Measurements from ENCODE around the gene PRDM2.

Gene PRDM2

GRCh38 chr1:13801655-13802486 is 101.9 kb downstream of the PRDM2 start:
- H2AFZ ChIP-seq (ENCODE audit: low read depth, low read length, severe bottlenecking) = no peak overlapping the region
- no peak overlapping the region for H3K9ac ChIP-seq (ENCODE audit: low read length)
- no peaks in the 10 kb centered on the region for H3K36me3 ChIP-seq (ENCODE audit: low read length)
- no peaks in the 10 kb centered on the region for H3K27me3 ChIP-seq (ENCODE audit: low read length)
- no peaks in the 10 kb centered on the region for H3K9me2 ChIP-seq (replicated peaks; ENCODE audit: insufficient read depth, low read length)
- no peaks in the 10 kb centered on the region for H3K79me2 ChIP-seq (ENCODE audit: insufficient read depth, low read length)
- H3K4me3 ChIP-seq (ENCODE audit: insufficient read depth, low read length, poor library complexity, severe bottlenecking) = no peak overlapping the region
- H3K9me3 ChIP-seq (ENCODE audit: insufficient read depth, low read length) = no peaks in the 10 kb centered on the region
- H3F3A ChIP-seq (ENCODE audit: insufficient read depth) = no peaks in the 10 kb centered on the region
- no peak for TF ChIP-seq EZH2phosphoT487 (conservative IDR thresholded peaks at IDR 0.05; ENCODE audit: low read length)
- TF ChIP-seq, protein P1, sequence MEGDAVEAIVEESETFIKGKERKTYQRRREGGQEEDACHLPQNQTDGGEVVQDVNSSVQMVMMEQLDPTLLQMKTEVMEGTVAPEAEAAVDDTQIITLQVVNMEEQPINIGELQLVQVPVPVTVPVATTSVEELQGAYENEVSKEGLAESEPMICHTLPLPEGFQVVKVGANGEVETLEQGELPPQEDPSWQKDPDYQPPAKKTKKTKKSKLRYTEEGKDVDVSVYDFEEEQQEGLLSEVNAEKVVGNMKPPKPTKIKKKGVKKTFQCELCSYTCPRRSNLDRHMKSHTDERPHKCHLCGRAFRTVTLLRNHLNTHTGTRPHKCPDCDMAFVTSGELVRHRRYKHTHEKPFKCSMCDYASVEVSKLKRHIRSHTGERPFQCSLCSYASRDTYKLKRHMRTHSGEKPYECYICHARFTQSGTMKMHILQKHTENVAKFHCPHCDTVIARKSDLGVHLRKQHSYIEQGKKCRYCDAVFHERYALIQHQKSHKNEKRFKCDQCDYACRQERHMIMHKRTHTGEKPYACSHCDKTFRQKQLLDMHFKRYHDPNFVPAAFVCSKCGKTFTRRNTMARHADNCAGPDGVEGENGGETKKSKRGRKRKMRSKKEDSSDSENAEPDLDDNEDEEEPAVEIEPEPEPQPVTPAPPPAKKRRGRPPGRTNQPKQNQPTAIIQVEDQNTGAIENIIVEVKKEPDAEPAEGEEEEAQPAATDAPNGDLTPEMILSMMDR (IDR thresholded peaks at IDR 0.05; ENCODE audit: insufficient read depth, low read length, poor library complexity, severe bottlenecking) = no peak
- no peak overlapping the region for H3K4me2 ChIP-seq (ENCODE audit: low read depth, low read length, poor library complexity, severe bottlenecking)
- H3K27ac ChIP-seq (ENCODE audit: low read depth, low read length) = no peak overlapping the region
- 0 out of 2 replicates have a peak, but pooled peaks cover 4% of the 10 kb centered on the region for H4K20me1 ChIP-seq (ENCODE audit: low read depth, low read length)

- Histone ChIP-seq H3K4me3 (ENCODE audit: insufficient read depth, low read length, poor library complexity, severe bottlenecking) (no peak overlapping the region), H2AFZ (ENCODE audit: low read depth, low read length, severe bottlenecking) (no peak overlapping the region), H3K9ac (ENCODE audit: low read length) (no peak overlapping the region), H3K27ac (ENCODE audit: low read depth, low read length) (no peak overlapping the region), H3K79me2 (ENCODE audit: insufficient read depth, low read length) (no peaks in the 10 kb centered on the region), H3K36me3 (ENCODE audit: low read length) (no peaks in the 10 kb centered on the region), H3K27me3 (ENCODE audit: low read length) (no peaks in the 10 kb centered on the region), H3K4me2 (ENCODE audit: low read depth, low read length, poor library complexity, severe bottlenecking) (no peak overlapping the region), H3F3A (ENCODE audit: insufficient read depth) (no peaks in the 10 kb centered on the region), H4K20me1 (ENCODE audit: low read depth, low read length) (0 out of 2 replicates have a peak, but pooled peaks cover 4% of the 10 kb centered on the region), H3K9me2 (replicated peaks; ENCODE audit: insufficient read depth, low read length) (no peaks in the 10 kb centered on the region), H3K9me3 (ENCODE audit: insufficient read depth, low read length) (no peaks in the 10 kb centered on the region)
- TF ChIP-seq, protein P1 (IDR thresholded peaks at IDR 0.05; ENCODE audit: insufficient read depth, low read length, poor library complexity, severe bottlenecking) = no peak
- no peak for TF ChIP-seq EZH2phosphoT487 (conservative IDR thresholded peaks at IDR 0.05; ENCODE audit: low read length)
Observed at GRCh38 chr1:13802782-13803545, 103.0 kb downstream of the PRDM2 start.

DNA sequence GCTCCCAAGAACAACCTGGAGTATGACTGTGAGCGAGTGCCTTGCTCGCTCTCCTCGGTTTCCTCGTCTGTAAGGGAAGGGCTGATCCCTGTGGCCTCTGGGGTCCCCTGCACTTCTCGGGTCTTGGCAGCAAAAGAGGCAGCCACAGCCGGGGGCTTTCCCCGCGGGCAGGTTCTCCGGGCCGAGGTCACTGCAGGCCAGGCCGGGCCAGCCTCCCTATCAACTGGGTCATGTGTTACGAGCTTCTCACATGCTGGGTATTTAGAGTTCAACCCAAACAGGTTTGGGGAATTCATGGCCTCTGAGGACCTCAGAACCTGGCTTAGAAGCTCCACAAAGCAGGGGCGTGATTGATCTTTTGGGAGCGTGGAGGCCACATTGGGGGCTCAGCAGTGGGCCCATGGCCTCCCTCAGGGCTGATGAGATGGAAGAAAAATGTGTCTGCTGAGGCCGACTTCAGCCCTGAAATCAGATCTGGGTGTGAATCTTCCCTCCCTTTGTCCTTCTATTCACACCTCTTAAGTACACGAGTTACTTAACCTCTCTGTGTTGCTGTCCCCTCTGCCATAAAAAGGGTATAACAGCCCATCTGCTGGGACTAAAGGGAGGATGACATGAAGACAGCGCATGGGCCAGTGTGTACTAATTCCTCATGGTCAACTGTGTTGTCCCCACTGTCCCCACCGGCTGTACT is 103.7 kb downstream of the PRDM2 start:
- Histone ChIP-seq H4K20me1 (ENCODE audit: low read depth, low read length) (0 out of 2 replicates have a peak, but pooled peaks cover 4% of the 10 kb centered on the region), H3K36me3 (ENCODE audit: low read length) (no peaks in the 10 kb centered on the region), H3K79me2 (ENCODE audit: insufficient read depth, low read length) (no peaks in the 10 kb centered on the region), H2AFZ (ENCODE audit: low read depth, low read length, severe bottlenecking) (no peak overlapping the region), H3K4me3 (ENCODE audit: insufficient read depth, low read length, poor library complexity, severe bottlenecking) (no peak overlapping the region), H3K9me2 (replicated peaks; ENCODE audit: insufficient read depth, low read length) (no peaks in the 10 kb centered on the region), H3K4me2 (ENCODE audit: low read depth, low read length, poor library complexity, severe bottlenecking) (no peak overlapping the region), H3K9me3 (ENCODE audit: insufficient read depth, low read length) (no peaks in the 10 kb centered on the region), H3K27me3 (ENCODE audit: low read length) (no peaks in the 10 kb centered on the region), H3F3A (ENCODE audit: insufficient read depth) (no peaks in the 10 kb centered on the region), H3K9ac (ENCODE audit: low read length) (no peak overlapping the region), H3K27ac (ENCODE audit: low read depth, low read length) (no peak overlapping the region)
- TF ChIP-seq, protein P1 (IDR thresholded peaks at IDR 0.05; ENCODE audit: insufficient read depth, low read length, poor library complexity, severe bottlenecking) = no peak
- no peak for TF ChIP-seq EZH2phosphoT487 (conservative IDR thresholded peaks at IDR 0.05; ENCODE audit: low read length)

Measured in SU-DHL-6 (cell line).